Measurements from ENCODE around the gene UBE2F. TPM values are rescaled to one million over a fixed set of nuclear protein-coding genes. Genes with fewer than 3 reads are reported as not detected.

Gene UBE2F
- total RNA-seq, 1 donor from 2014 or later: 41.2 TPM

DNA sequence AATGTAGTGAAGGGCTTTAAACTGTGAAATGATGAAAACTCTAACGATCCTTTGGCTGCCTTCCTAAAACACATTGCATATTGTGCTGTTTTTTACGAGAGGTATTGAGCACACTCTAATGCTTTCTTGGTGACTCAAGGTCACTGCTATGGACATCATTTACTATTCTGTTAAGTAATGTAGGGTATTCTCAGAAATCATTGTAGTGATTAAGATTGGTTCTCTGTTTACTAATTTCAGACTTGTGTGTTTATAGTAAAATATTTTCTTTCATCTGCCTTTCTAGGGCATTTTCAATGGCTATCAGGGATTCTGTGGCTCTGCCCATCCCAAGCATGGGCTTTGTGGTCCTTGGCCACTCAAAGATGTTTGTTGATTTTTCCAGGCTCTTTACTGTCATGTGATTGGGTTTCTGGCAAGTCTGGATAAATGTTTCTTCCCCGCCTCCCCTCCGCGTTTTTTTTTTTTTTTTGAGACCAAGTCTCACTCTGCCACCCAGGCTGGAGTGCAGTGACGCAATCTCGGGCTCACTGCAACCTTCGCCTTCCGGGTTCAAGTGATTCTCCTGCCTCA lies 29.3 kb downstream of the UBE2F start:
- H3K27me3 Mint-ChIP-seq: no peaks in the 10 kb centered on the region
- H3K4me1 Mint-ChIP-seq: peaks cover 15% of the 10 kb centered on the region
- DNase-seq: no peak
- POLR2A ChIA-PET: no interaction called here
- no peak overlapping the region for H3K4me3 Mint-ChIP-seq
- CTCF ChIA-PET: no interaction called here
- H3K27ac Mint-ChIP-seq: no peak overlapping the region
- H3K36me3 Mint-ChIP-seq (ENCODE audit: low read depth): peaks cover 45% of the 10 kb centered on the region
- no peak for ATAC-seq (ENCODE audit: low read depth)
- no peaks in the 10 kb centered on the region for H3K9me3 Mint-ChIP-seq
- intact Hi-C loops (cut with micrococcal nuclease): no loop called here
- TF ChIP-seq, protein P1, sequence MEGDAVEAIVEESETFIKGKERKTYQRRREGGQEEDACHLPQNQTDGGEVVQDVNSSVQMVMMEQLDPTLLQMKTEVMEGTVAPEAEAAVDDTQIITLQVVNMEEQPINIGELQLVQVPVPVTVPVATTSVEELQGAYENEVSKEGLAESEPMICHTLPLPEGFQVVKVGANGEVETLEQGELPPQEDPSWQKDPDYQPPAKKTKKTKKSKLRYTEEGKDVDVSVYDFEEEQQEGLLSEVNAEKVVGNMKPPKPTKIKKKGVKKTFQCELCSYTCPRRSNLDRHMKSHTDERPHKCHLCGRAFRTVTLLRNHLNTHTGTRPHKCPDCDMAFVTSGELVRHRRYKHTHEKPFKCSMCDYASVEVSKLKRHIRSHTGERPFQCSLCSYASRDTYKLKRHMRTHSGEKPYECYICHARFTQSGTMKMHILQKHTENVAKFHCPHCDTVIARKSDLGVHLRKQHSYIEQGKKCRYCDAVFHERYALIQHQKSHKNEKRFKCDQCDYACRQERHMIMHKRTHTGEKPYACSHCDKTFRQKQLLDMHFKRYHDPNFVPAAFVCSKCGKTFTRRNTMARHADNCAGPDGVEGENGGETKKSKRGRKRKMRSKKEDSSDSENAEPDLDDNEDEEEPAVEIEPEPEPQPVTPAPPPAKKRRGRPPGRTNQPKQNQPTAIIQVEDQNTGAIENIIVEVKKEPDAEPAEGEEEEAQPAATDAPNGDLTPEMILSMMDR (IDR thresholded peaks at IDR 0.05): no peak

- no peak overlapping the region for H3K4me3 Mint-ChIP-seq
- peaks cover 37% of the 10 kb centered on the region for H3K36me3 Mint-ChIP-seq (ENCODE audit: low read depth)
- H3K4me1 Mint-ChIP-seq: peaks cover 15% of the 10 kb centered on the region
- intact Hi-C loops (cut with micrococcal nuclease): no loop called here
- H3K27me3 Mint-ChIP-seq: no peaks in the 10 kb centered on the region
- CTCF ChIA-PET: interaction anchor here (1.0 kb wide), 1 partner anchor 29 kb away, joined by 4 read pairs; no protein-coding TSS in a partner anchor
- TF ChIP-seq, protein P1 (IDR thresholded peaks at IDR 0.05): no peak
- ATAC-seq (ENCODE audit: low read depth): no peak
- H3K27ac Mint-ChIP-seq: no peak overlapping the region
- H3K9me3 Mint-ChIP-seq: no peaks in the 10 kb centered on the region
- POLR2A ChIA-PET: interaction anchor here (0.5 to 0.6 kb wide), 2 partner anchors 13 to 16 kb away, joined by 4 to 6 read pairs; no protein-coding TSS in a partner anchor
- no peak for DNase-seq
Observed at GRCh38 chr2:237997521-237997920, 30.7 kb downstream of the UBE2F start.

DNA sequence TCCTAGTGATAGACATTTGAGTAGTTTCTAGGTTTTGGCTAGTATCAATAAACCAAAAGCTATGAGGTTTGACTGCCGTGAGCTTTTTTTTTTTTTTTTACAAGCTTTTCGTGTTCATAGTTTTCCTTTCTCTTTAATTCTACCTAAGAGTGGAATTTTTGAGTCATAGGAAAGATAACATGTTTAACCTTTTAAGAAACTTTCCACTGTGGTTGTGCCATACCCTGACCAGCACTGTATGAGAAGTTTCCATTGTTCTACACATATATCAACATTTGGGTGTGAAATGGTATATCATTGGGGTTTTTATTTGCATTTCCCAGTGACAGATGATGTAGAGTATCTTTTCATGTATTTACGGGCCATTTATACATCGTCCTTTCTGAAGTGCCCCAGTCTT lies 31.7 kb downstream of the UBE2F start:
- ChIA-PET CTCF (no interaction called here), POLR2A (no interaction called here)
- H3K4me3 Mint-ChIP-seq: peak overlapping the region; percentile 48
- DNase-seq (no peak), ATAC-seq (ENCODE audit: low read depth) (peak; percentile 62)
- no peaks in the 10 kb centered on the region for H3K27me3 Mint-ChIP-seq
- H3K27ac Mint-ChIP-seq: peak overlapping the region; percentile 56
- H3K36me3 Mint-ChIP-seq (ENCODE audit: low read depth): peaks cover 36% of the 10 kb centered on the region
- H3K4me1 Mint-ChIP-seq: peaks cover 17% of the 10 kb centered on the region
- TF ChIP-seq, protein P1 (IDR thresholded peaks at IDR 0.05): no peak
- intact Hi-C loops (cut with micrococcal nuclease): loop anchor here (1.0 kb wide), 1 partner anchor 32 kb away; no protein-coding TSS in a partner anchor
- H3K9me3 Mint-ChIP-seq: no peaks in the 10 kb centered on the region

DNA sequence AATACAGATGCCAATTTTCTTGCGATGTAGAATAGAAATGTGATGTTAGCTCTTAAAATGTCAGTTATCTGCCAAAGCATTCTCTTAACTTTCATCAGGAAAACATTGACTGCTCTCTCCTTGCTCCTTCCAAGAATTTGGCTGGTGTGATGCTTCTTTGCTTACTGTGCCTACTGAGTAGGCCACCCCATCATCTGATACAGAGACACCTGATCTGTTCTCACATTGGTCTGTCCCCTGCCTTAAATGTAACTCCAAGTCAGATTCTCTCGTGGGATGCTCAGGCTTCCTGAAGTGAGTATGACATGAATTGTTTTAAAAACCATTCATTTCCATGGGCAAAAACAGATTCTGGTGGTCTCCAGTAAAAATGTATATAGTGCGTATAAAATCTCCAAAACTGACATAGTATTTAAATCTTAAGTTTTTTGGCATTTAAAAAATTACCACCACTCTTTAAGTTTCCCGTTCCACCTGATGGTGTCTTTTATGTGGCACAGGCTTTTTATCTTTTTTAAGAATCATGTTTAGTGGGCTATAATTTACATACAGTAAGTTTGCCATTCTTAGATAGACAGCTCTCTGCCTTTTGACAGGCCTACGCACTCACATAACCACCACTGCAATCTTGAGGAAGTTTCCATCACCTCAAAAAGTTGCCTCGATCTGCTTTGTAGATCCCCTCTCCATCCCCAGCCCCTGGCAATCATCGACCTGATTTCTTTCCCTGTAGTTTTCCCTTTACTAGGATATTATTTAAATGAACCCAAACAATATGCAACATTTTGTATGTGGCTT lies 36.6 kb downstream of the UBE2F start:
- TF ChIP-seq, protein P1 (IDR thresholded peaks at IDR 0.05): no peak
- H3K27me3 Mint-ChIP-seq: no peaks in the 10 kb centered on the region
- DNase-seq: no peak
- intact Hi-C loops (cut with micrococcal nuclease): no loop called here
- ChIA-PET CTCF (no interaction called here), POLR2A (no interaction called here)
- peaks cover 40% of the 10 kb centered on the region for H3K36me3 Mint-ChIP-seq (ENCODE audit: low read depth)
- no peak for ATAC-seq (ENCODE audit: low read depth)
- no peaks in the 10 kb centered on the region for H3K9me3 Mint-ChIP-seq
- H3K4me3 Mint-ChIP-seq: no peak overlapping the region
- H3K4me1 Mint-ChIP-seq: peaks cover 17% of the 10 kb centered on the region
- H3K27ac Mint-ChIP-seq: no peak overlapping the region

DNA sequence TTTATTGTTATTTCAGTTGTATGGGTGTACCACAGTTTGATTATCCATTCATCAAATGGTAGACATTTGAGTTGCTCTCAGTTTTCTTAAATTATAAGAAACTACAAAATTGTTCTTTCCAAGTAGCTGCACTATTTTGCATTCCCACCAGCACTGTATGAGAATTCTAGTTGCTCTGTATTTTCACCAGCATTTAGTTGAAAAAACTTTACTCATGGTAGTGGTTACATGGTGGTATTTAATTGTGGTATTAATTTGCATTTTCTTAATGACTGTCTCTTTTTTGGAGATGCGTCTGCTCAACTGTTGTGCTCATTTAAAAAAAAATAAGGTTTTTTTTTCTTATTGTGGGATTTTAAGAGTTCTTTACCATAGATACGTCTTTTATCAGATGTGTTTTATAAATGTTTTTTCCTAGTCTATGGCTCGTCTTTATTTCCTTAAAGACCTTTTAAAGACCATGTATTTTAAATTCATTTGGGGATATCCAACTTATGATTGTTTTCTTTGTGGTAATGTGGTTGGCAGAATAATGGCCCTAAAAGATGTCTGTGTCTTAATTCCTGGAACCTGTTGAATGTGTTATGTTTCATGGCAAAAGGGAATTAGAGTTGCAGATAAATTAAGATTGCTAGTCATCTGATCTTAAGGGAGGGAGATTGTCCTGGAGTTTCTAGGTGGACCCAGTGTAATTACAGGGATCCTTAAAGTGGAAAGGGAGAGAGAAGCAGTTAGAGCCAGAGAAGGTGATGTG lies 37.4 kb downstream of the UBE2F start:
- ATAC-seq (ENCODE audit: low read depth) (no peak), DNase-seq (no peak)
- POLR2A ChIA-PET: no interaction called here
- peaks cover 39% of the 10 kb centered on the region for H3K36me3 Mint-ChIP-seq (ENCODE audit: low read depth)
- TF ChIP-seq, protein P1 (IDR thresholded peaks at IDR 0.05): no peak
- no peak overlapping the region for H3K27ac Mint-ChIP-seq
- CTCF ChIA-PET: no interaction called here
- no peaks in the 10 kb centered on the region for H3K9me3 Mint-ChIP-seq
- H3K4me1 Mint-ChIP-seq: peaks cover 8% of the 10 kb centered on the region
- no peaks in the 10 kb centered on the region for H3K27me3 Mint-ChIP-seq
- intact Hi-C loops (cut with micrococcal nuclease): no loop called here
- H3K4me3 Mint-ChIP-seq: no peak overlapping the region
